Erythroblast (primary cell): ENCODE results near the gene PTGS1.

Experiments used
- GATA1 ChIP-seq: IDR thresholded peaks from 2 replicates; pipeline ENCODE4 v1.6.1; 2011; ENCODE audit warnings: low read depth, mild to moderate bottlenecking, control low read depth, low read length, moderate library complexity
- POLR2A ChIP-seq: IDR thresholded peaks from 2 replicates; pipeline ENCODE4 v1.6.1; 2011; ENCODE audit warnings: mild to moderate bottlenecking, low read length

DNA sequence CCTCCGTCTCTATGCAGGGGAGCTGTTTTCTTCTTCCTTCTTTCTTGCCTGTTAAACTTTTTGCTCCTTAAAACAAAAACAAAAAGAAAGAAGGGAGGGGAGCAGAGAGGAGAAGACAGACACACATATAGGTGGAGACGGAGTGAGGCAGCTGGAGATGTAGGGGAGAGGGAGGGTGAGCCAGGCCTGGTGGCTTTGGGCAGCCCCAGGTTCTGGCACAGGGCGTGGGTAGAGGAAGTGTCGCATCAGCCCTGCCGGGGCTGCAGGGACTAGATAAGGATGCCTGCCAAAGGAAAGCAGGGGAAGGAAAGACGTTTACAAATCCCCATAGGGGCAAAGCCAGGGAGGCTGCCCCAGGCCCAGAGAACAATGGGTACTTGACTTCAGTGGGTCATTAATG, 38.7 kb upstream of the PTGS1 start:
- peak; percentile 90 for TF ChIP-seq POLR2A
- TF ChIP-seq GATA1, result peak; percentile 67
